Spleen (tissue), 11 donors: ENCODE measurements around the gene RXYLT1. TPM values are rescaled to one million over a fixed set of nuclear protein-coding genes. Genes with fewer than 3 reads are reported as not detected.

Experiments
- DNase-seq: peaks from one replicate; pipeline ENCODE4 v3.0.0-alpha.2; 2020
- H3K27ac ChIP-seq, 8 donors: fragments of 200-600 bp; sonication (generic) in 7 of 8; 1 replicate in 4 of 8; 2 replicates in 4 of 8; pipeline versions ENCODE4 v1.5.0 to v1.8.0; 2016 to 2021; ENCODE audit warnings: inconsistent platforms in 4 of 8, mild to moderate bottlenecking in 4 of 8, moderate library complexity in 1 of 8
- H3K27me3 ChIP-seq, 7 donors: fragments of 200-600 bp; sonication (generic) in 6 of 7; replicated peaks in 1 of 7; 1 replicate in 4 of 7; 2 replicates in 3 of 7; pipeline versions ENCODE4 v1.5.0 to v1.8.0; 2016 to 2021; ENCODE audit warnings: inconsistent platforms in 3 of 7, mild to moderate bottlenecking in 1 of 7
- H3K36me3 ChIP-seq, 6 donors: fragments of 200-600 bp; sonication (generic) in 5 of 6; 1 replicate in 4 of 6; 2 replicates in 2 of 6; pipeline versions ENCODE4 v1.5.0 to v1.8.0; 2016 to 2021; ENCODE audit warnings: inconsistent platforms in 2 of 6
- H3K4me1 ChIP-seq, 6 donors: fragments of 200-600 bp; sonication (generic) in 5 of 6; 1 replicate in 3 of 6; 2 replicates in 3 of 6; pipeline versions ENCODE4 v1.5.0 to v1.8.0; 2016 to 2021; ENCODE audit warnings: inconsistent platforms in 3 of 6
- H3K4me3 ChIP-seq, 8 donors: fragments of 200-600 bp; sonication (generic) in 7 of 8; 1 replicate in 4 of 8; 2 replicates in 4 of 8; pipeline versions ENCODE4 v1.5.0 to v1.8.0; 2016 to 2021; ENCODE audit warnings: inconsistent platforms in 4 of 8, mild to moderate bottlenecking in 4 of 8, moderate library complexity in 2 of 8
- H3K9me3 ChIP-seq, 8 donors: fragments of 200-600 bp; sonication (generic) in 7 of 8; 1 replicate in 4 of 8; 2 replicates in 4 of 8; pipeline versions ENCODE4 v1.5.0 to v1.8.0; 2016 to 2021; ENCODE audit warnings: inconsistent platforms in 4 of 8
- CTCF ChIP-seq, 11 experiments: fragments of 200-600 bp in 7 of 11; fragments of 450-650 bp in 4 of 11; sonication (generic) in 4 of 11; IDR thresholded peaks in 8 of 11; conservative IDR thresholded peaks in 3 of 11; 1 replicate in 7 of 11; 2 replicates in 4 of 11; pipeline versions ENCODE4 v1.4.0 to v1.8.0; 2016 to 2021; ENCODE audit warnings: antibody characterized with exemption in 11 of 11, inconsistent platforms in 4 of 11, mild to moderate bottlenecking in 1 of 11
- POLR2A ChIP-seq, 3 donors: fragments of 450-650 bp; IDR thresholded peaks; one replicate each; pipeline ENCODE4 v1.5.1; 2017; ENCODE audit warnings: antibody characterized with exemption in 3 of 3, mild to moderate bottlenecking in 1 of 3
- POLR2AphosphoS5 ChIP-seq, 3 donors: sonication (generic); formaldehyde crosslinking; IDR thresholded peaks; one replicate each; pipeline ENCODE4 v1.5.1; 2017; ENCODE audit warnings: antibody characterized with exemption in 3 of 3
- WGBS, 5 donors: extraction: QIAGEN DNeasy Blood & Tissue Kit in 3 of 5; methylation state at CpG; one replicate each; pipeline versions ENCODE4 v1.1.5 to v1.1.7; 2013 to 2018; 5-methylcytosine and 5-hydroxymethylcytosine counted together
- intact Hi-C: fragments of 100-400 bp; cut with DNase I; formaldehyde crosslinking; loops from one replicate; pipeline ENCODE4 v1.15.0; 2023; ENCODE audit warnings: low total_unique reads
- polyA plus RNA-seq, 3 donors: library from polyadenylated mRNA; stranded (reverse); fragments of 200-250 nt; gene quantifications; one replicate each; pipeline ENCODE4 v1.2.1, GENCODE V29; 2013
- total RNA-seq, 7 donors: library from RNA; depleted of rRNA in 3 of 7; stranded (reverse); fragments of >200 nt in 3 of 7; fragmentation: NEBNext Ultra II Directional in 4 of 7; extraction: Animal tissue kit (Norgen Biotek cat#: 25700) in 4 of 7; gene quantifications; one replicate each; pipeline versions ENCODE4 v1.1.0 to v1.2.1, GENCODE V29; 2016 to 2021
- donor health status: healthy with polysubstance abuse.
- donor health status: DM: no; HTN: no; CAD: no; lungs with moderate emphysema.
- donor health status: DM: no; HTN: no; CAD: no.
- donor health status: Bipolar disorder and iron deficiency.
- donor health status: healthy.
- donor health status: DM: no; HTN: no; CAD: no.
- donor health status: DM: yes; HTN: yes; CAD: no.

Gene RXYLT1
- total and polyA plus RNA-seq, 10 donors, result 9.2 to 23.0 (median 15.9) TPM

- peaks cover 0 to 11% (median 0%) of the 10 kb centered on the region in 7 donors for H3K27me3 ChIP-seq
- WGBS, 5 donors, result 78 to 93% (median 90%) methylated on average over 1 of the region's 1 CpG
- H3K4me3 ChIP-seq, result no peak overlapping the region
- TF ChIP-seq CTCF (IDR thresholded peaks at IDR 0.05 in 8 of 11, conservative IDR thresholded peaks at IDR 0.05 in 3 of 11) (no peak), POLR2AphosphoS5 (IDR thresholded peaks at IDR 0.05) (no peak), POLR2A (IDR thresholded peaks at IDR 0.05) (no peak)
- no peak overlapping the region for H3K27ac ChIP-seq
- peaks cover 0 to 19% (median 13%) of the 10 kb centered on the region in 8 donors for H3K9me3 ChIP-seq
- DNase-seq, result no peak
- H3K36me3 ChIP-seq, result no peaks in the 10 kb centered on the region
- H3K4me1 ChIP-seq, result no peaks in the 10 kb centered on the region
- intact Hi-C loops, result no loop called here
These were observed 40.7 kb downstream of the RXYLT1 start for GRCh38 chr12:63820427-63820826.

- H3K36me3 ChIP-seq, result no peaks in the 10 kb centered on the region
- H3K27me3 ChIP-seq, result peaks cover 0 to 11% (median 0%) of the 10 kb centered on the region in 7 donors
- H3K4me1 ChIP-seq, result peaks cover 0 to 8% (median 0%) of the 10 kb centered on the region in 6 donors
- intact Hi-C loops, result no loop called here
- H3K27ac ChIP-seq, result no peak overlapping the region
- H3K9me3 ChIP-seq, result peaks cover 0 to 19% (median 13%) of the 10 kb centered on the region in 8 donors
- 33 to 62% (median 44%) methylated on average over 38 of the region's 38 CpGs for WGBS, 5 donors
- peak overlapping the region in 7 of 8 donors; percentile 18 to 64 (median 29) for H3K4me3 ChIP-seq
- DNase-seq, result no peak
- no peak for TF ChIP-seq POLR2A (IDR thresholded peaks at IDR 0.05)
- TF ChIP-seq CTCF (IDR thresholded peaks at IDR 0.05 in 8 of 11, conservative IDR thresholded peaks at IDR 0.05 in 3 of 11), result no peak
- no peak for TF ChIP-seq POLR2AphosphoS5 (IDR thresholded peaks at IDR 0.05)
These were observed 42.1 kb downstream of the RXYLT1 start for GRCh38 chr12:63821781-63822251.

GRCh38 chr12:63822352-63822751, 42.6 kb downstream of the RXYLT1 start:
- no peaks in the 10 kb centered on the region for H3K36me3 ChIP-seq
- peak overlapping the region in 5 of 8 donors; percentile 27 to 64 (median 32) for H3K4me3 ChIP-seq
- TF ChIP-seq POLR2AphosphoS5 (IDR thresholded peaks at IDR 0.05) (no peak), POLR2A (IDR thresholded peaks at IDR 0.05) (no peak), CTCF (IDR thresholded peaks at IDR 0.05 in 8 of 11, conservative IDR thresholded peaks at IDR 0.05 in 3 of 11) (no peak)
- WGBS, 5 donors, result 76 to 88% (median 87%) methylated on average over 6 of the region's 6 CpGs
- H3K9me3 ChIP-seq, result peaks cover 0 to 19% (median 13%) of the 10 kb centered on the region in 8 donors
- H3K27me3 ChIP-seq, result peaks cover 0 to 11% (median 0%) of the 10 kb centered on the region in 7 donors
- no peak overlapping the region for H3K27ac ChIP-seq
- no peak for DNase-seq
- intact Hi-C loops, result no loop called here
- H3K4me1 ChIP-seq, result peaks cover 0 to 8% (median 0%) of the 10 kb centered on the region in 6 donors

- TF ChIP-seq CTCF (IDR thresholded peaks at IDR 0.05 in 8 of 11, conservative IDR thresholded peaks at IDR 0.05 in 3 of 11) (no peak), POLR2AphosphoS5 (IDR thresholded peaks at IDR 0.05) (no peak), POLR2A (IDR thresholded peaks at IDR 0.05) (no peak)
- Histone ChIP-seq H3K9me3 (peaks cover 0 to 19% (median 13%) of the 10 kb centered on the region in 8 donors), H3K4me1 (peaks cover 0 to 8% (median 0%) of the 10 kb centered on the region in 6 donors), H3K27ac (no peak overlapping the region), H3K4me3 (no peak overlapping the region), H3K27me3 (peaks cover 0 to 11% (median 0%) of the 10 kb centered on the region in 7 donors), H3K36me3 (no peaks in the 10 kb centered on the region)
- DNase-seq, result no peak
- intact Hi-C loops, result no loop called here
- WGBS, 5 donors, result 84 to 98% (median 91%) methylated on average over 6 of the region's 6 CpGs
These were observed 43.3 kb downstream of the RXYLT1 start for GRCh38 chr12:63823040-63823439.
